Stimulated activated naive CD4-positive, alpha-beta T cell treated with Interleukin-2 at 50 U/mL for 16 hours (primary cell): ENCODE measurements around the gene AGPAT3.
"Not testable (repeated sequence)": the region's sequence is repeated elsewhere in the genome, so short reads cannot be mapped to it uniquely, and the experiment has no call there.

ENCODE experiments used
- DNase-seq: peaks from one replicate; lab custom pipeline; 2025; lab: John Stamatoyannopoulos, UW

AGPAT3 gene

GRCh38 chr21:43884012-43884860, 19.2 kb downstream of the AGPAT3 start:
- peak; percentile 27 for DNase-seq

GRCh38 chr21:43884861-43885417, 19.9 kb downstream of the AGPAT3 start:
- DNase-seq = no peak

- no peak for DNase-seq
These were observed 20.7 kb downstream of the AGPAT3 start for GRCh38 chr21:43885721-43886120.

- DNase-seq = no peak
These were observed 21.5 kb downstream of the AGPAT3 start for GRCh38 chr21:43886565-43886964.

- no peak for DNase-seq
These were observed 24.0 kb downstream of the AGPAT3 start for GRCh38 chr21:43889069-43889468.

GRCh38 chr21:43890042-43890441, 25.0 kb downstream of the AGPAT3 start:
- no peak for DNase-seq

- DNase-seq = no peak
These were observed 27.3 kb downstream of the AGPAT3 start for GRCh38 chr21:43892334-43892733.

GRCh38 chr21:43892984-43893535, 28.0 kb downstream of the AGPAT3 start:
- no peak for DNase-seq

GRCh38 chr21:43893536-43894205, 28.6 kb downstream of the AGPAT3 start:
- no peak for DNase-seq

GRCh38 chr21:43894206-43894577, 29.2 kb downstream of the AGPAT3 start:
- no peak for DNase-seq

- no peak for DNase-seq
These were observed 30.2 kb downstream of the AGPAT3 start for GRCh38 chr21:43895196-43895595.

- not testable (repeated sequence) for DNase-seq
These were observed 31.8 kb downstream of the AGPAT3 start for GRCh38 chr21:43896696-43897299.

- no peak for DNase-seq
These were observed 34.5 kb downstream of the AGPAT3 start for GRCh38 chr21:43899307-43900077.

- DNase-seq = no peak
These were observed 35.0 kb downstream of the AGPAT3 start for GRCh38 chr21:43900078-43900385.

GRCh38 chr21:43900690-43901089, 35.7 kb downstream of the AGPAT3 start:
- DNase-seq = no peak

GRCh38 chr21:43902441-43902840, 37.4 kb downstream of the AGPAT3 start:
- DNase-seq = no peak

- DNase-seq = no peak
These were observed 38.5 kb downstream of the AGPAT3 start for GRCh38 chr21:43903451-43904091.

GRCh38 chr21:43904331-43904781, 39.3 kb downstream of the AGPAT3 start:
- DNase-seq = no peak

- DNase-seq = no peak
These were observed 40.9 kb downstream of the AGPAT3 start for GRCh38 chr21:43905726-43906455.

GRCh38 chr21:43906585-43907370, 41.8 kb downstream of the AGPAT3 start:
- DNase-seq = no peak
